ENCODE measurements around the gene TMEM255B.

The TMEM255B gene

DNA sequence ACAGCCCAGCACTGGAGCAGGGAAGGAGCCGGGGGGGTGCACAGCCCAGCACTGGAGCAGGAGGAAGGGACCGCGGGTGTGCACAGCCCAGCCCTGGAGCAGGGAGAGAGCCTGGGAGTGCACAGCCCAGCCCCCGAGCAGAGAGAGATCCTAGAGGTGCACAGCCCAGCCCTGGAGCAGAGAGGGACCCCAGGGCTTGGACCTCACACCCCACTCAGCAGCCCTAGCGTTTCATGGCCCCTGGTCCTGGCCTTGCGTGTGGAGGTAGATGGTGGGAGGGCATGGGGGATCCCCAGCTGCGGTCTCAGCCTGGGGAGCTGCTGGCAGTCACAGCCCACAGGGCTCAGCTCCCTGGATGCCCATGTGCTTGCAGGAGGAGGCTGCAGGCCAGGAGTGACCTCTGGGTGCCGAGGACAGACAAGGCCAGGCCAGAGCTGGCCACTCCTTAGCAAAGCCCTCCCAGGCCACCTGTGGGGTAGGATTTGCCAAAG lies 79.7 kb downstream of the TMEM255B start:
- no peak for DNase-seq

DNA sequence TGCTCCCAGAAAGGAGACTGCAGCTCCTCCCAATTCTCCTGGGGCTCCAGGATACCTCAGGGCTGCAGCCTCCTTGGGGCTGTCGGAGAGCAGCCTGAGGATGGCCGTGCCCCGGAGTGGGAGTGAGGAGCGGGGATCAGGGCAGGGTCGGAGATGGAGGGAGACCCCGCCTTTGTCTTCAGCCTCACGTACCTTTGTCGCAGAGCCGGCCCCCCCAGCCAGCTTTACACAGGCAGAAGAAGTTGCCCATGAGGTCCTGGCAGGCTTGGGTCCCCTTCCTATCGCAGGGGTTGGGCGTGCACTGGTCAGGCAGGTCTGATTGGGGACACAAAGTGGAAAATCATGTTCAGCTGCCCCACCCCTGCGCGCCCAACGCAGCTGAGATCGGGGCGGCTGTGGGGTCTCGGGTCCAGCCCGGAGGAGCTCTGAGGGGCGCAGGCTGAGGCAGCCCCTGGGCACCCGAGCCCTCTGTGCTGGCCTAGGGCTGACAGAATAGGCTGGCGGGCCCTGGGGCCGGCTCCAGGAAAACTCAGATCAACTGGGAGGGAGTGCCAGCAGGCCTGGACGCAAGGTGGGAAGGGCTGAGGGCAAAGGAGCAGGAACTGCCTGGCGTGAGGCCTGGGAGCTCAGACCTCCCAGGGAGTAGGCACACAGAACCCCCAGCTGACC lies 80.6 kb downstream of the TMEM255B start:
- no peak for DNase-seq

DNA sequence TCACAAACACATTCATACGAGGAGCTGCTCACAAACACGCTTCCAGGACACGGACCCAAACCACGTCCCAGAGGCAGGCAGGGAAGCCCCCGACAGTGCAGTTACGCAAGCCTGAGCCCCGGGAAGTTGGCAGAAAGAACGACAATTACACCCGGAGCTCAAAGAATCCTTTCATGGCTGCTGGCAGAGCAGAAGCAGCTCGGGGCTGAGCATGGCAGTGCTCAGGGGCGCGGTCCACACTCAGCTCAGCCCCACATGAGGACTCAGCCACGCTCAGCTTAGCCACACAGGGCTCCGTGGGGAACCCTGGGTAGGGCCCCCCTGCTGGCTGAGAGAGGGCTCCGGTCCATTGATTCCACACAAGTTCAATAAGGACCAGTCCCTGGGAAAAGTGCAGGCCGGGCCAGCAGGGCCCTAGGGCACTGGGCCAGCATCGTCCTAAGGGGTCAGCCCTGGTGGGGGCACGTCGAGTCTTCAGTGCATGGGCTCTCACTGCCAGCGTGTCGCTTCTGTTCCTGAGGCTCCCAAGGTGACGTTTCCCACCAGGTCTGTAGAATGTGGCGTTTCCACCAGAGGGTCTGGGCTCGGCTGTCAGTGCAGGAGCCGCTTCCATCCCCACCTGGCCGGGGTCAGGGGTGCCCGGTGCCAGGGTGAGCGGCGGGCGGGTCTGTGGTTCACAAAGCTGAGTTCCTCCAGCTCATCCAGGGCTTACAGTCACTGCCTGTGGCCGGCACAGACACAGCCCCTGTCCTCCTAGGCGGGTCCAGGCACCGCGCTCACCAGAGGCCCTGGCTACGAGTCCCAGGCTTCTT lies 81.7 kb downstream of the TMEM255B start:
- DNase-seq = no peak

DNA sequence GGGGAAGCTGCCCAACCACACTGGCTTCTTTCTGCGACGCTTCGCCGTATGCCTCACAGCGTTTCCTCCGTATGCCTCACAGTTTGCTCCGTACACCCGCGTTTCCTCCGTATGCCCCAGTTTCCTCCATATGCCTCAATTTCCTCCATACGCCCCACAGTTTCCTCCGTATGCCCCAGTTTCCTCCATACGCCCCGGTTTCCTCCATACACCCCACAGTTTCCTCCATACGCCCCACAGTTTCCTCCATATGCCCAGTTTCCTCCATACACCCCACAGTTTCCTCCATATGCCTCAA lies 82.3 kb downstream of the TMEM255B start:
- no peak for DNase-seq

DNA sequence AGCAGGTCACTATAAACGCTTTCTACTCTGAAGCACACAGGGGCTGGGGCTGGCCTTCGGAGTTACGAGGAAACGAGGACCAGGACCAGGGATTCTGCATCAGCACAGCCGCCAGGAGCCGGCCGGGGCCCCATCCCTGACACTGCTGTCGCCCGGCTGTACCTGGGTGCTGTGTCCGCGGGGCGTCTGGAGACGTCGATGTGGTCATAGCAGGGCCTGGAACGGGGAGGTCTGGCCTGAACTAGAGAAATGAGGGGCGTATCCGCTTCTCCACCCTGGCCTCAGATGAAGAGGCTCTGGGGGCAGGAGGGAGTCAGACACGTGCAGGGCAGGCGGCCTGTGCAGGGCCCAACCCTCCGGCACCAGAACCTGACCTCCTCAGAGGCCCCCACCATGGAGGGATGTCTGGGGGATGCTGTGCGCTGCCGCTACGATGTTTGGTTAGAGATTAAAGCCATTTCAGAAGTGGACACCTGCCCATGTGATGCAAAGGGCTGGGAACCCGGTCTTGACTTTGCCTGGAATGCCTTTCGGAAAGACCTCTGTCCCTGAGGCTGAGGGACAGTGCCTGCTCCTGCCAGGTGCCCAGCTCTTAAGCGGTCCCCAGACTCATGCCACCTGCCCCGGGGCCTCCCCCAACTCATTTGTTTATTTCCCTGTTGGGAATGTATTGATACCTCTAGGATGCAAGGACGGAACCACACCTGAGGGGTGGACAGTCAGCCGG lies 83.5 kb downstream of the TMEM255B start:
- no peak for DNase-seq

DNA sequence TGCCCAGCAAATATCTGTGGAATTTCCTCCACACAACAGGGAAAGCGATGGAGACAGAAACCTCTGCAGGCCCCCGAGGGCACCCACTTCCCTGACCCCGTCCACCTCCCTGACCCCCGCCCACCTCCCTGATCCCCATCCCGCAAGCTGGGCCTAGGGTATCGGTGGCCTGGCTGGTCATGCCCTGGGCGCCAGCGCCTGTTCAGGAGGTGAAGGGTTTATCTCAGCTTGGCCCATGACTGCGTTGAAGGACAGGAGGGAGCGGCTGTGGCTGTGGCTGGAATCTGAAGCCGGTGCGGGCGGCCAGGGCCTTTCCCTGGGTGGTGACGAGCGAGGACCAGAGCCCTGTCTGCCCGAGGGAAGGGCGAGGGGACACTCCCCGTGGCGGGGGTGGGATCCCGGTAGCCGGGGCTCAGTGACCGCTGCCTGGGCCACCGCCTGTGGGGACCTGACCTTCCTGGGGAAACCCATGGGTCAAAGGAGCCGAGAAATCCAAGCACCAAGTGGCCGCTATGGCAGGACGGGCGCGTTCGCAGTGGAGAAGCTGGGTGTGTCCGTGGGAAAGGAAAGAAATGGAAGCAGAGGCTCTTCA lies 84.1 kb downstream of the TMEM255B start:
- no peak for DNase-seq

DNA sequence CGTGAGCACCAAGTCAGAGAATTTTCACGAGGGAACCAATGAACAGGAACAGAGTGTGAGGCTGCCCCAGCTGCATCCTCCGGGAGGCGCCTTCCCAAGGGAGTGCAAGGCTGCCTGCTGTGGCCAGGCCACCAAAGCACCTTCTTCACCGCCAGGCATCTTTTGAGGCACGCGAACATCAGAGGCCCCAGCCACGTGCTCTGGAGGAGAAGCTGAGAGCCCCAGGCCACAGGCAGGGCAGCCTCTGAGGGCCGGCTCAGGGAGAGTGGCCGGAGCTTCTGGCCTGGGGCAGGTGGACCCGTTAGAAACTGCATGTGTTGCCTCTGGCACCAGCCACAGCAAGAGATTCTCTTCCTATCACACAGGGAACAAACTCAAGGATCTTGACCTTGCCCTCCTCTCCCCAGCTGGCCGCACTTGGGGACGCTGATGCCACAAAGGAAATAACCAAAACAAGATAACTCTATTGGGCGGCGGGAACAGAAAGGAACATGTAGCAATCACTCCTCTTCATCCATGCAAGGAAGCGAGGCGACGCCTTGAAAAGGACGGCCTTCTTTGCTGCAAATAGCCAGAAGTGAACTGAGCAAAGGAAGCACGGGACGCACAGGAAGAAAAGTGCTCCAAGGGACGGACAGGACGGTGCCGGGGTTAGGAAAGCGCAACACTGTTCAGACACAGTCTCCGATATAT lies 85.0 kb downstream of the TMEM255B start:
- DNase-seq = no peak

DNA sequence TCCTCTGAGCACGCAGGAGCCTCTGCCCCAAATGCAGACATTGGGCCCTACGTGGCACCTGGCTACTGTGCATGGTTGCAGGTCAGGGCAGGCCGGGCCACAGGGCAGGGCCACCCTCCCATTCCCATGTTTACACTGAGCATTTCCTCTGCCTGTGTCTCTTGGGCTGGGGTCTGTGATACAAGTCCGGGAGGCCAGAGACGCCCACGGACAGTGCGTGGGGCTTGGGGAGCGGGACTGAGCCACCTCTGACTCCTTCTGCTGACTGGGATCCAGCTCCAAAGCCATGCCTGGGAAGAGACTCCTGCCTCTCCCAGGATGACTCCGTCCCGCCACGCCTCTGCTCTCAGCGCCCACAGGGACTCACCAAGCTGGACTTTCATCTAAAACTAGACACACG lies 86.0 kb downstream of the TMEM255B start:
- DNase-seq = no peak

DNA sequence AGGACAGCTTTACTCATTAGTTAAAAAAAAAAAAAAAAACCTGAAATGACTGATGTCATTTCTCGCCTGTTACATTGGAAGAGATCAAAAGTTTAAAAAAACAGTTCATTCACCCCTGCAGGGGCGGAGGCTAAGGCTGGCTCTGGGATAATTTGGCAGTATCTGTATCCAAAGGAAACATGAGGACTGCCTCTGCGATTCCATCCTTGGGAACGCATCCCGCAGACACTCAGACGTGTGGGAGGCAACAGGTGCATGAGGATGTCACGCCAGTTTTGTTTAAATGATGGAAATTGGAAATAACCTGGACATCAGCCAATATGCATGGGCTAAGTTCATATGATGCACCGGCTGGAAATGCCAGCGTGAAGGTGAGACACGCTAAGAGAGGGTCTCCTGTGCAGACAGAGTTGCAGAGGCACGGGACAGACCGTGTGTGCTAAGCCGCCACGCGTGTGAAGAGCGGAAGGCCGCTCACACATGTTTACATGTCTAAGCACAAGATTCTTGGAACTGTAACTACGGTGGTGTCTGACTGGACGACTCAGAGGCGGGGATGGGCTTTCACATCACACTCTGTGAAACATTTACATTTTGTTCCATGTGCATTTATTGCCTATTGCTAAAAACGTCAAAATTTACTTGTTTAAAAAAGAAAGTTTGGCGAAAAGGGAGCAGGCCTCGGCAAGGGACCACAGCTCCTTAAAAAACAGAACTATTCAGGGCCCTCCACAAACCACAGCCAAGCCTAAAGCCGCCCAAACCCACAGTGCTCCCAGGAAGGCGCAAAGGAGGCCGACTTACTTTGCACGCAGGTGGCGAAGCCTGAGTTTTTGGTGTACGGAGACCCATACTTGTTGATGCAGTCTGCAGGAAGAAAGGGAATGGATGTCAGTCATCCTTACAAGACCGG lies 87.0 kb downstream of the TMEM255B start:
- DNase-seq = no peak

DNA sequence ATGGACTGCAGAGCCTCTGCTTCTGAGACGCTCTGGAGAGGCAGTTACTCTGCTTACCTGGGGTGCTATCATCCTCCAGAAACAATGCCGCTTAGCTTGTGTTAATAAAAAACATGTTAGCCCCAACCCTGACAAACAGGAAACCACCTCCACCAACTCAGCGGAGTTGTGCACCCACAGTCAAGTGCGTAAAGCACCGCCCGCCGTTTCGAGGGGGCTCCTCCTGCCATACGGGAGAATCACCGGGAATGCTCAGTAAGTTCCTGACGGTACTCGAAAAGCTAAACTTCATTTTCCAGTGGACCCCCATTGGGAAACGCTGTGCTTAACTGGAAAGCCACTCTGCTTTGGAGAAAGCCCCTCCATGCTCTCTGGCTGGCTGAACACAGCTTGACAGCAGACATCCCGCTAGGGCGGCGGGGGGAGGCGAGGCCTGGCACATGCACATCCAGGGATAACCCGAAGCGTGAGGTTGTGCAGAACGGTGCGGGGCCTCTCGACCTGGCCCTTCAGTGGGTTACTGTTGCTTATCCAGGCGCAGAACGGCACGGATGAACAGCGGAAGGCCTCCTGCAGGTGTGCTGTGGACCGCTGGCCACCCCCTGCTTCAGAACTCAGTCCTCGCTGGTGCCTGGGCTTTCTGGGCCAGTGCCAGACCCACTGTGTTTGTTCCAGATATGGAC lies 87.8 kb downstream of the TMEM255B start:
- DNase-seq = peak; percentile 84

DNA sequence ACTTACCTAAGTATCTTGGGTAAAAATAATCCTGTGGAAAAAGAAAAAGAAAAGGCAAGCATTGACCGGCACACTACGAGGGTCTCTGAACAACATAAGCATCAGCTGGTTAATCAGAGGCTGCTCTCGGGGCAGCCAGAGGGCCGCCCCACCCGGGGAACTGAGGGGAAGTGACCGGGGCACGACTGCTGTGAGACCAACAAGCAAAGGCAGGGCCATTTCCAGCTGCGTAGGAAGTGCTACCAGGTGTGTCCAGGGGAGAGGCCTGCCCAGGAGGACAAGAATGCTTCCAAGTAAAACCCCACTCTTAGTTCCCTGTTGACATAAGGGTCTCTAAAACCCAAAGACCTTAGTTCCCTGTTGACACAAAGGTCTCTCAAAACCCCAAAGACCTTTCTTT lies 89.0 kb downstream of the TMEM255B start:
- DNase-seq = no peak

DNA sequence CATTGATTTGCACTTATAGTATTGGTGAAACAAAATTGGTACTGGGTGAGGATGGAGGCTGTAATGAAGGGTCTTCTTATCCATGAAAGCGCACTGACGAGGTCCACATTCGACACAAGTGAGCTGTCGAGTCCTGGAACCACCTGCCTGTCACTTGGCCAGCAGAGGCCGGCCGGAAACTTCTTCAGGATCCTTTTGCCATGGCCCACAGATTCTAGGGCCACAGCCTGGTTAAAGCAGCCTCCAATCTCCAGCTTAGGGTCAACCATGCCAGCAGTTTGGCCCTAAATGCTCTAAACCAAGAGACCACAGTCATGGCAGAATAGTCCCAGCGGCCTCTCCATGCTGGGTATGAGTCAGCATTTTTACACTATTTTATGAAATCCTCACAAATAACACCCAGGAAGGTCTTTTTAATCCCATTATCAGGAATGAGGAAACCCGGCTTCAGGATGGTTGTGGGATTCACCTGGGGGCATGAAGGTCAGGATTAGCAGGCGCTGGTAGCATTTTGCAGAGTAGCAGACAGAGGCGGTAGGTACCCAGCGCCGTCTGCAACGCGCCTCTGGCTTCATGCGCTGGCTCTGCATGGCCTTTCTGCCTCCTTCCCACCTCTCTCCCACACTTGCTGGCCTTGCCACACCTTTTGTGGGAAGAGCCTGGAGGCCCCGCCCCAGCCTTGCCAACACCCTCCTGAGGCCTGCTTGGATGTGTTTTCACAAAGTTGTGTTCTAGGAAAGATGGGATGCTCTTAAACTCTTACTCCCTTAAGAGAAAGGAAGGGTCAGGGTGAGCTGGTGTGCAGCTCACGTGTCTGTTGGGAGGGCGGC lies 89.6 kb downstream of the TMEM255B start:
- no peak for DNase-seq

DNA sequence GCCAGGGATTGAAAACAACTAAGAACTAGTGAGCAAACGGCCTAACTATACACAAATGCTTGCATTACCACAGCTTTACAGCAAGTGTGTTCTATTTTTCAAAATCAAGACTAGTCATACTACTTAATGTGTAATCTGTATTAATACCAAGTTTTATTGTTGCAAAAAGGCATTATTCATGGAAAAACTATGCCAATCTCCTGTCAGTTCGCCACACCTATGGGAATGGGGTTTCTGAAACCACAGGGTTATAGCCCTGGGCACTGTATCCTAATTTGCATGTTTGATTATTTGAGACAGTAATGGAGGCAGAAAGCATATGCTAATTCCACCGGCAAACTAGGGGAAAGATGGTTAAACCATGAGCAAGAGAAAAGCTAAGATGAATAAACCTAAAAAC lies 90.5 kb downstream of the TMEM255B start:
- no peak for DNase-seq

DNA sequence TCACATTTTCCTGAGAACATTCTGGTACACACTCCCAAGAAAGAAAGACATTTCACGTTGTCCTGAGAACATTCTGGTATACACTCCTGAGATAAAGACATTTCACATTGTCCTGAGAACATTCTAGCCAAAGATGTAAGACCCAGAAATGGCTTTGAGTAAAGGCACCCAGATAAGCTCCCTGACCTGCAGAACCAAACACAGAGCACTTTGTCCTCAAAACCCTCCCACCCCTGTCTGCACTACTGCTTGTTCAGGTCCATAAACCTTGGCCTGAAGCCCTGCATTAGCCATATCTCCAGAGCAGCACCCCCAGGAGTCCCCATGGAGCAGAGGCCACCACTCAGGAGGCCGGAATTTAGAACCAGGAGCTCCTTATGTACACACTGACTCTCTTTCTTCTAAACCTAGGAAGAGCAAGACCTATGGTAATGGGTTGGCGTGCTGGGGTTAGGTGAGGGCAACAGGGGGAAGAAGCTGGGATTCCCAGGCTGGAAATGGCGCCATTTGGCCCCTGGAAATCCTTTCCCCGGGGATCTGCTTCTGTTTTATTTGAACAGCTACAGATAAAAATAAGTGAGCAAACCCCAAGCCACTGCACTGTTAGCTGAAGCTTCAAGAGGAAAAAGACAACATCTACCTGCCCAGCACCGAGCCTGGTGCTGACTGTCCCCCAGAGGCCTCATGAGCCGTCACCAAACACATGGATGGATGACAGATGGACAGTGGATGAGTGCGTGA lies 91.1 kb downstream of the TMEM255B start:
- DNase-seq = no peak

DNA sequence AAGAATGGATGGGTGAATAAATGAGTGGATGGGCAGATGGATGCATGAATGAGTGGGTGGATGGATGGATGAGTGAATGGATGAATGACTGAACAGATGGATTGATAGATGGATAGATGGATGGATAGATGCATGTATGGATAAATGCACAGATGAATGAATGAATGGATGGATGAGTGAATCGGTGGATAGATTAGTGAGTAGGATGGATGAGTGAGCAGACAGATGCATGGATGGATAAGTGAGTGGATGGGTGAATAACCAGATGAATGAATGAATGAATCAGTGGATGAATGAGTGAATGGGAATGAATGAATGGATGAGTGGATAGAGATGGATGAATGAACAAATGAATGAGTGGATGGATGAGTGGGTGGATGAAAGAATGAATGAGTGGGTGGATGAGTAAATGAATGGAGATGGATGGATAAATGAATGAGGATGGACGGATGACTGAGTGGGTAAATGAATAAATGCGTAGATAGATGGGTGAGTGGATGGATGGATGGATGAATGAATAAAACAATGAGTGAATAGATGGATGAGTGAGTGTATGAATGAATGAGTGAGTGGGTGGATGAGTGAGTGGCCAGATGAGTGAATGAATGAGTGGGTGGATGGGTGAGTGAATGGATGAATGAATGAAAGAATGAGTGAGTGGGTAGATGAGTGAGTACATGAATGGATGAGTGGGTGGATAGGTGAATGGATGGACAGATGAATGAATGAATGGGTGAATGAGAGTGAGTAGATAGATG lies 91.9 kb downstream of the TMEM255B start:
- no peak for DNase-seq

DNA sequence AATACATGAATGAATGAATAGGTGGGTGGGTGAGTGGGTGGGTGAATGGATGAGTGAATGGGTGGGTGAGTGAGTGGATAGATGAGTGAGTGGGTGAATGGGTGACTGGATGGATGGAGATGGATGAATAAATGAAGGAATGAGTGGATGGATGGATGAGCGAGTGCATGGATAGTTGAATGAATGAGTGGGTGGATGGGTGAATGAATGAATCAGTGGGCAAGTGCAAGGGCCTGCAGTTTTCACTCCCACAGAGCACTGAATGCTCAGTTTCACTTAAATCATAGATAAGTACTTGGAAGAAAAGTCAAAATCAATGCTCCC lies 92.4 kb downstream of the TMEM255B start:
- DNase-seq = no peak

DNA sequence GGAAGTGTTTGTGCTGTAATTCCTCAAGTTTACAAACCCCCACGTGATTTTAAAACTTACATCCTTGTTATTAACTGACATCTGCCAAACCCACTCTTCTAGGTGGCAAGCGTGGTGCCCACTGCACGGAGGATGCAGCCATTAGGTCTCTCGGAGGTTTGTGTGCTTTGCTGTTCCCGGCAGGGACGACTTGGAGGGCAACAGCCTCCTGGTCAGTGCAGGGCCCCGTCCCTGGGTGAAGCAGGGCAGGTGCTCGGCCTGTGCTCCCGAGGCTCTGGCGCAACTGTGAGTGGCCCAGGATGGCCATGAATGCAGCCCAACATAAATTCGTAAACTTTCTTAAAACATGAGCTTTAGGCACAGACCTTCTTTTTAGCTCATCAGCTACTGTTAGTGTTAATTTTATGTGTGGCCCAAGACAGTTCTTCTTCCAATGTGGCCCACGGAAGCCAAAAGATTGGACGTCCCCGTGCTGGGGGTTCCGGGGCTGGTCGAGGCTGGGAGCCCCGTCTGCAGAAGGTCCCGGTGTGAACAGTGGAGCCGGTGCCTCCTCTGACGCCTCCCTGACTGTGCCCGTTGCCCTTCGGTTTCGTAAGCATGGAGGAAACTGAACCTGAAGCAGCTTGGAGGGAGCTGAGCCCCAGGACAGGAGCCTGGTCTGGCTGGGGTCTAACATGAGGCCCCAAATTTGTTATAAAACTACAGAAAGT lies 93.0 kb downstream of the TMEM255B start:
- DNase-seq = no peak
